HG03139 (cell line): ENCODE results near the gene FRAS1.
A peak's percentile ranks its signal among the peaks of the same experiment; 100 is the strongest.
"Not testable (repeated sequence)": the region's sequence is repeated elsewhere in the genome, so short reads cannot be mapped to it uniquely, and the experiment has no call there.

Experiments
- ATAC-seq: cut with Tn5 transposase; IDR thresholded peaks from one replicate; pipeline ENCODE4 v1.9.1; 2021; ENCODE audit not compliant: unreplicated experiment

FRAS1 gene

GRCh38 chr4:78534286-78534955 lies 477.3 kb downstream of the FRAS1 start:
- no peak for ATAC-seq

DNA sequence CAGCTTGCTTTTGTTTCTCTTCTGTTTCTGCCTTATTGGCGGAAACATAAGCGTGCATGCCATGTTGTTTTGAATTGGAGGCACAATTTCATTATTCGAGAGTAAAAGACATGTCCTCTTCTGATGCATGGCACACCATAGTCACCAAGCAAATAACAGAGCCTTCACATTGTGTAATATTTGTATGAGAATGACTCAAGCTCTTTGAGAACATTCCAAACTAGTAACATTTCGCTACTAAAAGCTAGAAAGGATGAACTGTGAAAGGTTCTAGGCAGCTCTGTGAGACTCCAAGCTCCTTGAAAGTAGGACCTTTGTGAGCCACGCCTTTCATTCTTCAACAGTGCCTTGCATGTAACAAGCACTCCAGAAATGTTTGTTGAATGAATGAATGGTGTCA lies 485.2 kb downstream of the FRAS1 start:
- no peak for ATAC-seq

- ATAC-seq: no peak
Observed at GRCh38 chr4:78543424-78544125, 486.5 kb downstream of the FRAS1 start.

DNA sequence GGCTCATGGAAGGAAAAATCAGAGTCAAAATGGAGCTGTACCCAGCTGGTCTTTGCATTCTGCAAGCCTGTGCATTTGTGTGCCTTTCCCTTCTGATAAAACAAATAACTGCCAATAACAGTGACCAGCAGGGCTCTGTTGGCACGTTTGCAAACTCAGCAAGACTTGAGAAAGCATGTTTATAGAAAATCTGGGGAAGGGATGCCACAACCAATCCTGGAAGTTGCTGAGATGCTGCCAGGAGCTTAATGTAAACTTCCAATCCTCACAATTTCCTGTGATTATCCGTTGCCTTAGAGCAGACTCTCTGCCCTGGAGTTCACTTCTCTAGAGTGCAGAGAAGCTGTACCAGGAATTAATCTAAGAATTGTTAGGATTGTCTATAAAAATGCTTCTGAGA lies 487.6 kb downstream of the FRAS1 start:
- ATAC-seq: no peak

DNA sequence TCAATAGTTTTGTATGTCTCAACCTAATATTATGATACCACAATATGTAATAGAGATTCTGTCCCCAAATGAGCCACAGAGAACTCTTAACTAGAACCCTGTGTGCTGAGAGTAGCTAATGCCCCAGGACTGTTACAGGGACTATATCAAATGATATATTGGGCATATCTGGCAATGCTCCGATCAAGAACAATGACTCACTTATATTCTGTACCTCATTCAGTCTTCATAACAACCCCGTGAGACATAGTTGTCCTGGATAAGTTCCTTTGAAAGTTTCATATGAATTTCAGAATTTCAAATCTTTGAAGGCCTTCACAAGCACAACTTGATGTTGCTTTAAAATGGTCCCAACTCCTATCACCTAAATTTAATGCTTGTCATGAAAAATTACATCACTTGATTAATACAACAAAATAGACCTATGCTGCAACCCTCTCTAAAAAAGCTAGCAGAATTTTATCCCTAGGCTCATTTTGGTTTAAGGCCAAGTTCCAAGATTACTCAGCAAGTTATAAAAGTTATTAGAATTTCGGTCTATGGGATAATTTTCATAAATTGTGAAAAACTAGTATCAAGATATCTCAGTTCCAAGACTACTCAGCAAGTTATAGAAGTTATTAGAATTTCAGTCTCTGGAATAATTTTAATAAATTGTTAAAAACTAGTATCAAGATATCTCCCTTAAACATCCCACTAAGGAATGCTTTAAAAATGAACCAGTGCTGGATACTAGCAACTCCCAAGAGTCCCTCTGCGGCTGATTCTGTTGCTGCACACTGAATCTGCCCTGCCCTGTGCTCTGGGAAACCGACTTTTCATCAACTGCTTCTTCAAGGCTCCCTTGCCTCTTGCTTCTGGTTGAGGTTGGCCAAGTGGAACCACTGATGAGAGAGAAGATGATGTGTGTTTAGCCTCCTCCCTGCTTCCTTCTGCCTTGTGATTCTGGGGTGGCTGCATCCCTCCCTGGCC lies 488.4 kb downstream of the FRAS1 start:
- ATAC-seq: no peak

GRCh38 chr4:78547899-78548298 lies 490.8 kb downstream of the FRAS1 start:
- ATAC-seq: not testable (repeated sequence)

GRCh38 chr4:78548889-78549288 lies 491.8 kb downstream of the FRAS1 start:
- ATAC-seq: not testable (repeated sequence)

DNA sequence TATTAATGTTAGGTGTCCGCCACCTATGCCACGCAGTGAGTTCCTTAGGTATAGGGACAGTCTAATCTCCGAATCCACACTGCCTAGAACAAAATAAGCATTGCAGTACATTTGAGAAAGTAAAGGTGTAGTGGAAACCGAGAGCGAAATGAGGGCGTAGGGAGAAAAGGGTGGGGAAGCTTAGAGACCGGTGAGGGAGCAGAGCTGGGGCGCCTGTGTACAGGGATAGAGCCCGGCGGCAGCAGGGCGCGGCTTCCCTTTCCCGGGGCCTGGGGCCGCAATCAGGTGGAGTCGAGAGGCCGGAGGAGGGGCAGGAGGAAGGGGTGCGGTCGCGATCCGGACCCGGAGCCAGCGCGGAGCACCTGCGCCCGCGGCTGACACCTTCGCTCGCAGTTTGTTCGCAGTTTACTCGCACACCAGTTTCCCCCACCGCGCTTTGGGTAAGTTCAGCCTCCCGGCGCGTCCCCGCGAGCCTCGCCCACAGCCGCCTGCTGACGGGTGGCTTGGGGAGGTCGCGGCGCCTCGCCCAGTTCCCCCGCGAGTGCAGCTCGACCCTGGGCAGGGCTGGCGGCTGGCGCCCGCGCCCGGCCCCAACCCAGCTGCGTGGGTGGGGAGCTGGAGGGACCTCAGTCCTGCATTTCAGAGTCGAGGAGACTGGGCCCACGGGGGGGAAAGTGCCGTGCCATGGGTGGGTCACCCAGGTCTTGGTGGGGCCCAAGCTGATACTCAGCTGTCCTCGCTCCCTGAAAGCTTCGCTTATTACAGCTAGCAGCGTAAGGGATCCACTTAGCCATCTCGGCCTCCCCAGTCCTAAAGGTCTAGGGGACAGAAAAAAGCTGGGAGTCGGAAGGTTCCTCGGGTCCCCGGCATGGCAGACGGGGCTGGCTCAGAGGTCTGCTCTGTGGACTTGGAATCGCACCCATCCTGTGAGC lies 494.6 kb downstream of the FRAS1 start, which contains the start of gene ANXA3:
Gene ANXA3 (plus strand): TSS at position 351 of the 932 bp plus-strand sequence. CDS start 2,704 bp downstream, outside the sequence.
- ATAC-seq: no peak

DNA sequence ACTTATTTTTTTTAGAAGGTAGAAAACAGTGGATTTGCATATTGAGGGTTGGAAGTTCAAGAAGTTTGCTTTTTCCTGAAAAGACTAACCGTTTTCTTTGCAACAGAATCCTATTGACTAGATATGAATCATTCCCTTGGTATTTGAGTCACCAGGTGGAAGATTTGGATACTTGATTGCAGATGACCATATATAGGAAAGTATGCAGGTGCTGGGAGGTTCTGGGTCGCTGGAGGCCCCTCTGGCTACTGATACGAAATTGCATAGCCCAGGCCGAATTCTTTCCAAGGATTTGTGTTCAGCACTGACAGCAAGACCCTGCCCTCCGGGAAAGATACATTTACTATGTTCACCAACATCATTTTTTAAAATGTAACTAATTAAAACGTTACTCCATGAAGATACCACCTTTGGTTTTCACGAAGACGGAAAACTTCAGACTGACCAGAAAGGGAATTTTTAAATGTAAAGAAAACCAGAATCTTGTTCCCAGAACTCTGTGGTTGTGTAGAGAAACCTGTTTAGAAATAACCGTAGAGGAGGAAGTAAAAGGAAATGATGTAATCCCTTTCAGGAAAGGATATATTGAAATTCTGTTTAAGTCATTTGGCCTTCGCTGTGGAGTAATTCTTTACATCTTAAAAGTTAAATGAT lies 495.4 kb downstream of the FRAS1 start:
- ATAC-seq: no peak

DNA sequence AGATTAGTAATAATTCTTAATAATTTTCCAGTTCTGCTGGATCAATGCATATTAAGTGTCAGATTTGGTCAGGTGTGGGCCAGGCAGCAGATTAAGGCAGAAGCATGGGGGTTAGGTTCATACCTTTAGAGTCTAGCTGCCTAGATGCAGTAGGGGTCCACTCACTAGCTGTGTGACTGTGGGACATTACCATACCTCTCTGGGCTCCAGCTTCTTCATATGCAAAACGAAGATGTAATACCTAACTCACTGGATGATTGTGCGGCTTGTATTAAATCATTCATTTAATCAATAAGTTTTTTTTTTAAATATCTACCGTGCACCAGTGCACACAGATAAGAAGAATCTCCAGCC lies 495.9 kb downstream of the FRAS1 start:
- ATAC-seq: no peak

DNA sequence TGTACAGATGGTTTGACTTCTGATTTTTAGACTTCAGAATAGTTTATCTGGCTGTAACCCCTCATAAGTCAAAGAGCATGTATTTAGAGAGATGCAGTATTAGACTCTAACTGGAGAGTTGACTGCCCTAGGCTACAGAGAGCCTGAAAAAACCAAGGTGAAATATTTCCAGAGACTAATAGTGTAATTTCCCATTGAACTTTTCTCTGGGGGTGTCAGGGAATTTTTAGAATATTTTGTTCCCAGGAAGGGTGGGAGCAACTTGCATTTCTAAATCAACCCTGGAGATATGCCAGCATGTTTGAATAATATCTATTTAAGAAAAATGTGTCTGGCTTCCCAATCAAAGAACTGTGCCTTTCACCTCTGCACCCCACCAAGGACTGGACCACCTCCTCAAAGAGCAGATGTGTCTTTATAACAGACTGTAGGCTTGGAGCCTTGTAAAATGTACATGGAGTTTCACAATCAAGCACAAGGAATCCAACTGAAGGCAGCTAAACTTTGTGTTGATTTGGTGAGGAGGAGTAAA lies 496.5 kb downstream of the FRAS1 start:
- no peak for ATAC-seq

DNA sequence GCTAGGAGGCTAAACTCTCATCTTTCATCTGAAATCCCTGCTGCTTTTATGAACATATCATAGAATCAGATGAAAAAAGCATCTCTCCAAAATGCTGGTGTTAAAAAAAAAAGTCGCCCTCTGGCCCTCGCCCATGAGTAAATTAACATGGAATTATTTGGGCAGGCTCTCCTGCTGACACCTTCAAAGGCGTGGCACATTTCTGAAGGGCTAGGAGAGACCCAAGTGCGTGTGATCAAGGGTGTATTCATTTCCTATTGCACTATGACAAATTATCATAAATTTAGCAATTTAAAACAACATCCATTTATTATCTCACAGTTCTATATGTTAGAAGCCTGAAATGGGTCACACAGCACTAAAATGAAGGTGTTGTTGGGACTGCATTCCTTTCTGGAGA lies 499.5 kb downstream of the FRAS1 start:
- ATAC-seq: no peak

DNA sequence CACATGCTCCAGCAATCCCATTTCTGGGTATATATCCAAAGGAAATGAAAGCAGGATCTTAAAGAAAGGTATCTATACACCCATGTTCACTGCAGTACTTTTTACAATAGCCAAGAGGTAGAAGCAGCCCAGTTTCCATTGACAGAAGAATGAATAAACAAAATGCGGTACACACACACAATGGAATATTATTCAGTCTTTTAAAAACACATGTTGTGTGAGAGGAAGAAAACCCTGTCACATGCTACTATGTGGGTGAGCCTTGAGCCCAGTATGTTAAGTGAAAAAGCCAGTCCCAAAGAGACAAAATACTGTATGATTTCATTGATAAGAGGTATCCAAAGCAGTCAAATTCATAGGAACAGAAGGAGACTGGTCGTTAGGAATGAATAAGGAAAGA lies 500.7 kb downstream of the FRAS1 start:
- no peak for ATAC-seq

GRCh38 chr4:78558410-78558809 lies 501.3 kb downstream of the FRAS1 start:
- ATAC-seq: no peak

DNA sequence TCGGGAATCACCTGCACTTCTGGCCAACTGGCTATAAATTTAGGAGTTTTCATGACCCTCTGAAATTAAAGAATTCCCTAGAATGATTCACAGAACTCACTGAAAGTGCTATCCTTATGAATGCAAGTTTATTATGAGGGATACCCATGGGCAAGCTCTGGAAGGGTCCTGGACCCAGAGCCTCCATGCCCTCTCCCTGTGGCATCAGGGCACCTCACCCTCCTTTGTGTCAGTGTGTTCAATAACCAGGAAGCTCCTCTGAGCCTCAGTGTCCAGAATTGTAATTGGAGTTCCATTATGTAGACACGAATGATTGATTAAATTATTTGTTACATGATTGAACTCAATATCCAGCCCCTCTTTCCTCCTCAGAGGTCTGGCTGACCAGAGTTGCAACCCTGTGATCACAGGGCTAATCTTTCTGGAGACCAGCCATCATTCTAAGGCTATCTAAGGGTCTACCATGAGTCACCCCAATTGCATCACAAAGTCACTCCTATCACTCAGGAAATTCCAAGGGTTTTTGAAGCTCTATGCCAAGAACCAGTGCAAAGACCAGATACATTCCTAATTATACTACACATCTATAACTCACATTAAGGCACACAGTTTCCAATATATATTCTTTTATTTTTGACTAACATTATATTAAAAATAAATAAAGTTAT lies 503.3 kb downstream of the FRAS1 start:
- no peak for ATAC-seq

DNA sequence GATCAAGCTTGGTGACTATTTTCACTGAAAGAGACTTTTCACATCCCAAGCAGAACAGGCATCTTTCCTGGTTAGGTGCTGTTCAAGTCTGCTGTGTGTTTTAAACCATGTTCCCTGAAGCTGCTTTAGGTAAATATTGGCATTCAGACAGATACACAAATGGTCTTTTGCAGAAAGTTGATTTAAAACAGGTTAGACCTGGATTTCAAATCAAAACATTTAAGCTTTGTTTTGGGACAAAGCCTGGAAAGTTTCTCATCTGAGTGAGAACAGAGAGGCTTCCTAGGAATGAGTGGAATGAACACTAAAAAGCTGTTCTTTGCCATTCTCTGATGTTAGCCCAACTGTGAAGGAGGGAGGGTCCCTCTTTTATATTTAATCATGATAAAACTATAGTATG lies 504.6 kb downstream of the FRAS1 start:
- no peak for ATAC-seq

DNA sequence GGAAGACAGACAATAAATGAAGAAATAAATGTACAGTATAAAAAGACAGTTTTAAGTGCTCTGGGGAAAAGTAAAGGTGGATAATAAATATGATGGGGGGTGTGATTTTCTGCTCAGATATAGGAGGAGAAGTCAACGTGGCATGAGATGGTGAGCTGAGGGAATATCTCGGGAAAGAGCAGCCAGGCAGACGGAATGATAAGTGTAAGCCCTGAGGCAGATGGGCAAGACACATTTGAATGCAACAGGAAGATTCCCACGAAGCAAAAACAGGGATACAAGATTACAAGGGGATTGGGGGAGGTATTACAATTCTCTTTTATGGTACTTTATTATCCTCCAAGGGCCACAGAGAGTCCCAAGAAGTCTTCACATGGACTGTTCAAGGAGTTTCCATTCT lies 505.6 kb downstream of the FRAS1 start:
- no peak for ATAC-seq

DNA sequence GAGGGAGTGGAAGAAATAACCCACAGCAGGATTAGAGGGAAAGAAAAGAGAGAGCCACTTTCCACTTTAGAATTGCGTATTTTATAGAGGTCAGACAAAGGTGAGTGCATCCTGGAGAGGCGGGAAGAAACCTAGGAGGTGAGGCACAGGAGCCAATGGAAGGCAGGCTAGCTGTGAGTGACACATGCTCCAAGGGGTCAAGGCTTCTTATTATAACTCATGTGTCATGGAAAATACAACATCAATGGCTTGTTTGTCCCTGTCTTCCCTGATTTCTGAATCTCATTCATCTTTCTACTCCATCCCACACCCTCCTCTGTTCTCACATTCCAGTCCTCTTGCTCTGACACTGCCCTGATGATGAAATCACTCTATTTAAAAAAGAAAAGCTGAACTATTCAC lies 508.8 kb downstream of the FRAS1 start:
- ATAC-seq: no peak

DNA sequence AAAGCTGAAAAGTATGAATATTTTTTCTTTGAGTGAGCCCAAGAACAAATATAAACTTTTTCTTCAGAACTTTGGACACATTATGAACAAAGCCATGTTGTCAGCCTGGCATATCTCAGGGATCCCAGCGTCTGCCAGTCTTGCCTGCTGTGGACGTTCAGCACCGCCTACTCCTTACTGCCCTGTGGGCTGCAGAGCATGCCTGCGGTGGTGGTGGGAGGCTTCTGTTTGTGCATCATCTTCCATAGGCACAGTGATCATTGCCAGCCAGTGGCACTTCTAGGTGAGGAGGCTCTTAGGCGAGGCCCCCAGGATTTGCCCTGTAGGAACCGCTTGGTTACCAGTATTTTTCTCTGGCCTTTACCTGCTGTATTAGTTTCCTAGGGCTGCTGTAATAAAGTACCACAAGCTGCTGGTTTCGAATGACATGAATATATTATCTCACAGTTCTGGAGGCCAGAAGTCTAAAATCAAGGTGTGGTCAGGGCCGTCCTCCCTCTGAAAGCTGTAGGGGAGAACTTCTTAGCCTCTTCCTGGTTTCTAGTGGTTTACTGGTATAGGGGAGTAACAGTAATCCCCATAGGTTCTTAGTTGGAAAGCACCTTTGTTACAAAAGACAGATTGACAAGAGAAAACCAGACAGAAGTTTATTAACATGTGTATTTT lies 509.8 kb downstream of the FRAS1 start:
- ATAC-seq: peak; percentile 44
